Measurements from ENCODE around the gene TAS2R20. TPM values are rescaled to one million over a fixed set of nuclear protein-coding genes. Genes with fewer than 3 reads are reported as not detected.

Gene TAS2R20
- total RNA-seq, 1 experiment from 2014 or later: 1.1 TPM

Other genes with a start within 250 kb of the TAS2R20 start
- not detected in 2 replicates for gene TAS2R7, start 195.7 kb downstream of the TAS2R20 start, total RNA-seq (2014; rRNA removed; shearing (Covaris generic))
- gene TAS2R8, start 191.0 kb downstream of the TAS2R20 start, total RNA-seq (2014; rRNA removed; shearing (Covaris generic)): not detected in 2 replicates
- not detected in 2 replicates for gene TAS2R9, start 188.1 kb downstream of the TAS2R20 start, total RNA-seq (2014; rRNA removed; shearing (Covaris generic))
- gene TAS2R10, start 171.9 kb downstream of the TAS2R20 start, total RNA-seq (2014; rRNA removed; shearing (Covaris generic)): 0.53 TPM in 1 of 2 replicates, not detected in the other
- 1.6 TPM in 1 of 2 replicates, not detected in the other for gene PRR4, start 148.8 kb downstream of the TAS2R20 start, total RNA-seq (2014; rRNA removed; shearing (Covaris generic))
- 6.9 and 9.4 TPM in 2 replicates for gene PRH1, start 114.0 kb downstream of the TAS2R20 start, total RNA-seq (2014; rRNA removed; shearing (Covaris generic))
- 0.13 and 1.2 TPM in 2 replicates for gene TAS2R13, start 88.7 kb downstream of the TAS2R20 start, total RNA-seq (2014; rRNA removed; shearing (Covaris generic))
- not detected in 2 replicates for gene PRH2, start 69.1 kb downstream of the TAS2R20 start, total RNA-seq (2014; rRNA removed; shearing (Covaris generic))
- 1.3 and 2.9 TPM in 2 replicates for gene TAS2R14, start 59.0 kb downstream of the TAS2R20 start, total RNA-seq (2014; rRNA removed; shearing (Covaris generic))
- gene TAS2R50, start 11.4 kb downstream of the TAS2R20 start, total RNA-seq (2014; rRNA removed; shearing (Covaris generic)): 0.84 TPM in 1 of 2 replicates, not detected in the other
- gene TAS2R19, start 24.3 kb upstream of the TAS2R20 start, total RNA-seq (2014; rRNA removed; shearing (Covaris generic)): 0.34 and 1.9 TPM in 2 replicates
- gene TAS2R31, start 33.1 kb upstream of the TAS2R20 start, total RNA-seq (2014; rRNA removed; shearing (Covaris generic)): 1.5 TPM in 1 of 2 replicates, not detected in the other
- 0.89 and 6.9 TPM in 2 replicates for gene TAS2R46, start 64.0 kb upstream of the TAS2R20 start, total RNA-seq (2014; rRNA removed; shearing (Covaris generic))
- 0.29 TPM in 1 of 2 replicates, not detected in the other for gene TAS2R43, start 94.0 kb upstream of the TAS2R20 start, total RNA-seq (2014; rRNA removed; shearing (Covaris generic))
- gene TAS2R30, start 136.3 kb upstream of the TAS2R20 start, total RNA-seq (2014; rRNA removed; shearing (Covaris generic)): 1.6 and 1.8 TPM in 2 replicates
- gene SMIM10L1, start 172.9 kb upstream of the TAS2R20 start, total RNA-seq (2014; rRNA removed; shearing (Covaris generic)): 11.3 and 13.2 TPM in 2 replicates
- gene TAS2R42, start 188.6 kb upstream of the TAS2R20 start, total RNA-seq (2014; rRNA removed; shearing (Covaris generic)): not detected in 2 replicates